ENCODE results near the gene NAPEPLD. TPM values are rescaled to one million over a fixed set of nuclear protein-coding genes. Genes with fewer than 3 reads are reported as not detected.
"Not testable (repeated sequence)": the region's sequence is repeated elsewhere in the genome, so short reads cannot be mapped to it uniquely, and the experiment has no call there.

NAPEPLD gene
- polyA plus RNA-seq, 1 donor (not counting 4 experiments of a cell fraction or from before 2014, with no cell fraction given): 3.8 TPM

GRCh38 chr7:103080923-103081322 is 68.0 kb downstream of the NAPEPLD start:
- no peak overlapping the region for H3K4me2 ChIP-seq (ENCODE audit: control insufficient read depth, extremely low read depth, insufficient read depth, low read depth, low read length)
- no peak overlapping the region for H3K9ac ChIP-seq (ENCODE audit: control insufficient read depth, extremely low read depth, insufficient read depth, low read length)
- H3K27me3 ChIP-seq (ENCODE audit: control insufficient read depth, extremely low read depth, insufficient read depth, low read length): no peaks in the 10 kb centered on the region
- peaks cover 3% of the 10 kb centered on the region for H3K9me1 ChIP-seq (ENCODE audit: control insufficient read depth, extremely low read depth, insufficient read depth, low read length)
- no peak overlapping the region for H3K27ac ChIP-seq (ENCODE audit: control insufficient read depth, insufficient read depth, low read length)
- peaks cover 0 to 12% of the 10 kb centered on the region in 2 experiments for H3K36me3 ChIP-seq (ENCODE audit: control insufficient read depth in 2 of 2, extremely low read depth in 1 of 2, insufficient read depth in 2 of 2, low read length in 2 of 2)
- H3K9me3 ChIP-seq (ENCODE audit: control insufficient read depth, low read depth, low read length): no peaks in the 10 kb centered on the region
- no peaks in the 10 kb centered on the region for H4K20me1 ChIP-seq (ENCODE audit: control insufficient read depth, extremely low read depth, insufficient read depth, low read length)
- TF ChIP-seq CTCF (optimal IDR thresholded peaks at IDR 0.05 in 1 of 3, IDR thresholded peaks at IDR 0.05 in 1 of 3, conservative IDR thresholded peaks at IDR 0.05 in 1 of 3; ENCODE audit: extremely low read depth in 1 of 3, insufficient read depth in 2 of 3, low read length in 3 of 3) (no peak), EZH2 (IDR thresholded peaks at IDR 0.05; ENCODE audit: low read length) (no peak)
- dilution Hi-C loops (cut with MboI; ENCODE audit: extremely low pct_ligation_motif_present, low sequenced_read_pairs): no loop called here
- no peak for DNase-seq (ENCODE audit: low read depth, low spot score)
- no peak overlapping the region for H2AFZ ChIP-seq (ENCODE audit: control insufficient read depth, low read length)
- H3K79me2 ChIP-seq (ENCODE audit: control insufficient read depth, insufficient read depth, low read length): peaks cover 31% of the 10 kb centered on the region
- H3K4me3 ChIP-seq (ENCODE audit: control insufficient read depth in 2 of 3, extremely low read depth in 1 of 3, insufficient read depth in 2 of 3, low read depth in 1 of 3, low read length in 3 of 3): no peak overlapping the region
- no peak for FAIRE-seq
- peaks cover 4% of the 10 kb centered on the region for H3K4me1 ChIP-seq (ENCODE audit: control insufficient read depth, extremely low read depth, insufficient read depth, low read length)

GRCh38 chr7:103079836-103080235 is 69.1 kb downstream of the NAPEPLD start:
- Histone ChIP-seq H3K4me2 (ENCODE audit: control insufficient read depth, extremely low read depth, insufficient read depth, low read depth, low read length) (no peak overlapping the region), H3K27me3 (ENCODE audit: control insufficient read depth, extremely low read depth, insufficient read depth, low read length) (no peaks in the 10 kb centered on the region), H3K36me3 (ENCODE audit: control insufficient read depth in 2 of 2, extremely low read depth in 1 of 2, insufficient read depth in 2 of 2, low read length in 2 of 2) (peaks cover 0 to 10% of the 10 kb centered on the region in 2 experiments), H4K20me1 (ENCODE audit: control insufficient read depth, extremely low read depth, insufficient read depth, low read length) (no peaks in the 10 kb centered on the region), H3K4me1 (ENCODE audit: control insufficient read depth, extremely low read depth, insufficient read depth, low read length) (peaks cover 5% of the 10 kb centered on the region), H3K79me2 (ENCODE audit: control insufficient read depth, insufficient read depth, low read length) (peaks cover 36% of the 10 kb centered on the region), H3K9me3 (ENCODE audit: control insufficient read depth, low read depth, low read length) (no peaks in the 10 kb centered on the region), H3K9me1 (ENCODE audit: control insufficient read depth, extremely low read depth, insufficient read depth, low read length) (peaks cover 3% of the 10 kb centered on the region), H3K4me3 (ENCODE audit: control insufficient read depth in 2 of 3, extremely low read depth in 1 of 3, insufficient read depth in 2 of 3, low read depth in 1 of 3, low read length in 3 of 3) (no peak overlapping the region), H2AFZ (ENCODE audit: control insufficient read depth, low read length) (no peak overlapping the region), H3K9ac (ENCODE audit: control insufficient read depth, extremely low read depth, insufficient read depth, low read length) (no peak overlapping the region), H3K27ac (ENCODE audit: control insufficient read depth, insufficient read depth, low read length) (no peak overlapping the region)
- TF ChIP-seq EZH2 (IDR thresholded peaks at IDR 0.05; ENCODE audit: low read length) (no peak), CTCF (optimal IDR thresholded peaks at IDR 0.05 in 1 of 3, IDR thresholded peaks at IDR 0.05 in 1 of 3, conservative IDR thresholded peaks at IDR 0.05 in 1 of 3; ENCODE audit: extremely low read depth in 1 of 3, insufficient read depth in 2 of 3, low read length in 3 of 3) (no peak)
- DNase-seq (ENCODE audit: low read depth, low spot score) (no peak), FAIRE-seq (no peak)
- dilution Hi-C loops (cut with MboI; ENCODE audit: extremely low pct_ligation_motif_present, low sequenced_read_pairs): no loop called here

- H3K4me3 ChIP-seq (ENCODE audit: control insufficient read depth in 2 of 3, extremely low read depth in 1 of 3, insufficient read depth in 2 of 3, low read depth in 1 of 3, low read length in 3 of 3); dilution Hi-C loops (cut with MboI; ENCODE audit: extremely low pct_ligation_motif_present, low sequenced_read_pairs); H3K4me2 ChIP-seq (ENCODE audit: control insufficient read depth, extremely low read depth, insufficient read depth, low read depth, low read length); DNase-seq (ENCODE audit: low read depth, low spot score); FAIRE-seq; H3K36me3 ChIP-seq (ENCODE audit: control insufficient read depth in 2 of 2, extremely low read depth in 1 of 2, insufficient read depth in 2 of 2, low read length in 2 of 2); H3K9me1 ChIP-seq (ENCODE audit: control insufficient read depth, extremely low read depth, insufficient read depth, low read length); H2AFZ ChIP-seq (ENCODE audit: control insufficient read depth, low read length); H3K9ac ChIP-seq (ENCODE audit: control insufficient read depth, extremely low read depth, insufficient read depth, low read length); H3K27me3 ChIP-seq (ENCODE audit: control insufficient read depth, extremely low read depth, insufficient read depth, low read length); H3K9me3 ChIP-seq (ENCODE audit: control insufficient read depth, low read depth, low read length); H3K27ac ChIP-seq (ENCODE audit: control insufficient read depth, insufficient read depth, low read length); H4K20me1 ChIP-seq (ENCODE audit: control insufficient read depth, extremely low read depth, insufficient read depth, low read length): not testable (repeated sequence)
- Histone ChIP-seq H3K4me1 (ENCODE audit: control insufficient read depth, extremely low read depth, insufficient read depth, low read length) (peaks cover 13% of the 10 kb centered on the region), H3K79me2 (ENCODE audit: control insufficient read depth, insufficient read depth, low read length) (peaks cover 36% of the 10 kb centered on the region)
Observed at GRCh38 chr7:103078226-103078625, 70.7 kb downstream of the NAPEPLD start.
